H9 (cell line): ENCODE results near the gene EPOP. TPM values are rescaled to one million over a fixed set of nuclear protein-coding genes. Genes with fewer than 3 reads are reported as not detected.

Experiments
- DNase-seq: peaks from one replicate; pipeline ENCODE4 v3.0.0-alpha.2; 2017
- H2AFZ ChIP-seq: one replicate; pipeline ENCODE4 v1.6.1; 2013; ENCODE audit warnings: mild to moderate bottlenecking, low read length, control low read depth, moderate library complexity
- H2AK5ac ChIP-seq: 2 replicates; pipeline ENCODE4 v1.6.1; 2013; ENCODE audit warnings: low read length, control low read depth, mixed read lengths; ENCODE audit not compliant: insufficient read length
- H2BK120ac ChIP-seq: one replicate; pipeline ENCODE4 v1.6.1; 2013; ENCODE audit warnings: low read depth, mild to moderate bottlenecking, low read length, control low read depth, inconsistent platforms; ENCODE audit not compliant: poor library complexity, severe bottlenecking
- H2BK12ac ChIP-seq: 2 replicates; pipeline ENCODE4 v1.6.1; 2013; ENCODE audit warnings: low read length, control low read depth, mixed read lengths, low read depth; ENCODE audit not compliant: insufficient read length
- H2BK15ac ChIP-seq: 2 replicates; pipeline ENCODE4 v1.6.1; 2013; ENCODE audit warnings: low read depth, low read length, control low read depth
- H2BK20ac ChIP-seq: one replicate; pipeline ENCODE4 v1.6.1; 2013; ENCODE audit warnings: low read depth, mild to moderate bottlenecking, low read length, control low read depth, inconsistent platforms; ENCODE audit not compliant: poor library complexity, severe bottlenecking
- H2BK5ac ChIP-seq: 2 replicates; pipeline ENCODE4 v1.6.1; 2013; ENCODE audit warnings: low read length, control low read depth, mixed read lengths; ENCODE audit not compliant: insufficient read length
- H3K14ac ChIP-seq: 2 replicates; pipeline ENCODE4 v1.6.1; 2013; ENCODE audit warnings: low read length, control low read depth; ENCODE audit not compliant: insufficient read depth
- H3K18ac ChIP-seq: 2 replicates; pipeline ENCODE4 v1.6.1; 2013; ENCODE audit warnings: low read depth, mild to moderate bottlenecking, mixed read lengths, low read length, control low read depth; ENCODE audit not compliant: insufficient read length
- H3K23ac ChIP-seq: 2 replicates; pipeline ENCODE4 v1.6.1; 2013; ENCODE audit warnings: low read length, control low read depth, mixed read lengths, low read depth; ENCODE audit not compliant: insufficient read length
- H3K23me2 ChIP-seq: 2 replicates; pipeline ENCODE4 v1.6.1; 2013; ENCODE audit warnings: low read depth, mild to moderate bottlenecking, mixed read lengths, low read length, control low read depth; ENCODE audit not compliant: insufficient read length, poor library complexity, severe bottlenecking
- H3K27ac ChIP-seq: 2 replicates; pipeline ENCODE4 v1.5.1; 2013; ENCODE audit warnings: low read length, control low read depth, mixed read lengths, low read depth; ENCODE audit not compliant: insufficient read length
- H3K27me3 ChIP-seq: 2 replicates; pipeline ENCODE4 v1.6.1; 2013; ENCODE audit warnings: low read length, control low read depth, inconsistent platforms; ENCODE audit not compliant: insufficient read depth
- H3K4ac ChIP-seq: 2 replicates; pipeline ENCODE4 v1.6.1; 2013; ENCODE audit warnings: low read depth, mild to moderate bottlenecking, control low read depth, inconsistent platforms, low read length, moderate library complexity
- H3K4me1 ChIP-seq: 2 replicates; pipeline ENCODE4 v1.6.1; 2013; ENCODE audit warnings: low read length, control low read depth, inconsistent platforms; ENCODE audit not compliant: insufficient read depth
- H3K4me2 ChIP-seq: 2 replicates; pipeline ENCODE4 v1.6.1; 2013; ENCODE audit warnings: low read length, control low read depth, mixed read lengths; ENCODE audit not compliant: insufficient read length, insufficient read depth
- H3K56ac ChIP-seq: 2 replicates; pipeline ENCODE4 v1.6.1; 2013; ENCODE audit warnings: low read depth, mild to moderate bottlenecking, mixed read lengths, low read length, control low read depth; ENCODE audit not compliant: insufficient read length
- H3K79me1 ChIP-seq: 2 replicates; pipeline ENCODE4 v1.6.1; 2013; ENCODE audit warnings: low read depth, mild to moderate bottlenecking, moderate library complexity, low read length, control low read depth, inconsistent platforms; ENCODE audit not compliant: insufficient read depth, poor library complexity, severe bottlenecking
- H3K79me2 ChIP-seq: 2 replicates; pipeline ENCODE4 v1.6.1; 2013; ENCODE audit warnings: low read length, control low read depth, inconsistent platforms; ENCODE audit not compliant: insufficient read depth
- H3K9ac ChIP-seq: 2 replicates; pipeline ENCODE4 v1.6.1; 2013; ENCODE audit warnings: low read length, control low read depth, mixed read lengths; ENCODE audit not compliant: insufficient read length; ENCODE audit errors: extremely low read depth
- H3K9me3 ChIP-seq: one replicate; pipeline ENCODE4 v1.6.1; 2013; ENCODE audit warnings: low read depth, low read length, inconsistent platforms; ENCODE audit not compliant: control insufficient read depth
- H3T11ph ChIP-seq: one replicate; pipeline ENCODE4 v1.6.1; 2013; ENCODE audit warnings: mild to moderate bottlenecking, low read length, control low read depth, inconsistent platforms
- H4K20me1 ChIP-seq: one replicate; pipeline ENCODE4 v1.6.1; 2013; ENCODE audit not compliant: control insufficient read depth, insufficient read length, insufficient read depth
- H4K5ac ChIP-seq: 2 replicates; pipeline ENCODE4 v1.6.1; 2013; ENCODE audit warnings: low read depth, mild to moderate bottlenecking, mixed read lengths, low read length, control low read depth; ENCODE audit not compliant: insufficient read length
- H4K8ac ChIP-seq: replicated peaks from 2 replicates; pipeline ENCODE4 v1.6.1; 2013; ENCODE audit warnings: low read length, control low read depth, mixed read lengths, low read depth; ENCODE audit not compliant: insufficient read length
- H4K91ac ChIP-seq: 2 replicates; pipeline ENCODE4 v1.6.1; 2013; ENCODE audit warnings: low read depth, mild to moderate bottlenecking, moderate library complexity, mixed read lengths, low read length, control low read depth; ENCODE audit not compliant: insufficient read length
- H3K27ac Mint-ChIP-seq, 3 experiments: 2 replicates in 2 of 3; 3 replicates in 1 of 3; pipeline ENCODE4 v1.8.0; 2020 to 2021; ENCODE audit warnings: mixed read lengths in 3 of 3, mild to moderate bottlenecking in 1 of 3, moderate library complexity in 1 of 3
- H3K27me3 Mint-ChIP-seq: 2 replicates; pipeline ENCODE4 v1.8.0; 2021; ENCODE audit warnings: low read depth, mild to moderate bottlenecking, moderate library complexity, mixed read lengths
- H3K36me3 Mint-ChIP-seq, 3 experiments: 2 replicates in 2 of 3; 3 replicates in 1 of 3; pipeline ENCODE4 v1.8.0; 2020 to 2021; ENCODE audit warnings: low read depth in 3 of 3, mixed read lengths in 3 of 3; ENCODE audit not compliant: insufficient read depth in 1 of 3
- H3K4me1 Mint-ChIP-seq, 2 experiments: 2 replicates each; pipeline ENCODE4 v1.8.0; 2020; ENCODE audit warnings: mixed read lengths in 2 of 2
- H3K4me3 Mint-ChIP-seq, 2 experiments: 2 replicates in 1 of 2; 3 replicates in 1 of 2; pipeline ENCODE4 v1.8.0; 2020 to 2021; ENCODE audit warnings: mild to moderate bottlenecking in 2 of 2, mixed read lengths in 2 of 2, moderate library complexity in 1 of 2
- H3K9me3 Mint-ChIP-seq, 2 experiments: 2 replicates in 1 of 2; 3 replicates in 1 of 2; pipeline ENCODE4 v1.8.0; 2020; ENCODE audit warnings: mild to moderate bottlenecking in 2 of 2, mixed read lengths in 2 of 2, moderate library complexity in 1 of 2
- CTCF ChIP-seq: fragments of 200-600 bp; sonication (generic); conservative IDR thresholded peaks from 3 replicates; pipeline ENCODE4 v1.8.0; 2021; ENCODE audit warnings: antibody characterized with exemption, mild to moderate bottlenecking
- WGBS: extraction: QIAGEN DNeasy Blood & Tissue Kit; methylation state at CpG from one replicate; pipeline ENCODE4 v1.1.7; 2013; ENCODE audit warnings: missing lambda C conversion rate, low lambda C conversion rate, mixed read lengths; ENCODE audit not compliant: insufficient read length; ENCODE audit errors: extremely low coverage; 5-methylcytosine and 5-hydroxymethylcytosine counted together
- total RNA-seq: library from RNA; stranded (reverse); gene quantifications from 2 replicates; pipeline ENCODE4 v1.2.1, GENCODE V29; 2021

EPOP gene
- total RNA-seq, 1 experiment from 2014 or later, result 5.9 TPM

GRCh38 chr17:38716368-38717005, 41.7 kb upstream of the EPOP start:
- no peak overlapping the region for H4K91ac ChIP-seq
- H3K27ac ChIP-seq, result no peak overlapping the region
- H4K8ac ChIP-seq, result no peak overlapping the region
- Mint-ChIP-seq H3K36me3 (peaks cover 8 to 17% (median 14%) of the 10 kb centered on the region in 3 experiments; a peak in 6 of 7 replicates), H3K9me3 (no peaks in the 10 kb centered on the region), H3K4me3 (no peak overlapping the region), H3K27ac (no peak overlapping the region), H3K27me3 (peaks cover 42% of the 10 kb centered on the region), H3K4me1 (peaks cover 34 to 65% of the 10 kb centered on the region in 2 experiments)
- H2BK5ac ChIP-seq, result no peak overlapping the region
- no peak overlapping the region for H2BK120ac ChIP-seq
- H3K9me3 ChIP-seq, result no peaks in the 10 kb centered on the region
- no peak overlapping the region for H4K5ac ChIP-seq
- no peak overlapping the region for H3T11ph ChIP-seq
- peaks cover 3% of the 10 kb centered on the region; the same call in 1 of the 2 replicates for H3K4me1 ChIP-seq
- WGBS, result no CpG with 5 or more reads among the region's 18 CpGs
- no peak overlapping the region for H2AK5ac ChIP-seq
- no peak overlapping the region for H3K56ac ChIP-seq
- H3K23me2 ChIP-seq, result peaks cover 3% of the 10 kb centered on the region
- no peaks in the 10 kb centered on the region for H3K79me1 ChIP-seq
- DNase-seq, result no peak
- H3K79me2 ChIP-seq, result no peaks in the 10 kb centered on the region
- no peak overlapping the region for H2BK12ac ChIP-seq
- no peak overlapping the region for H3K9ac ChIP-seq
- H3K4ac ChIP-seq, result no peak overlapping the region
- no peak overlapping the region for H3K18ac ChIP-seq
- H3K4me2 ChIP-seq, result no peak overlapping the region
- H2BK15ac ChIP-seq, result no peak overlapping the region
- no peak for TF ChIP-seq CTCF
- H3K23ac ChIP-seq, result no peak overlapping the region
- no peak overlapping the region for H3K14ac ChIP-seq
- peaks cover 2% of the 10 kb centered on the region for H4K20me1 ChIP-seq
- peaks cover 5% of the 10 kb centered on the region; the same call in 1 of the 2 replicates for H3K27me3 ChIP-seq
- H2AFZ ChIP-seq, result no peak overlapping the region
- no peak overlapping the region for H2BK20ac ChIP-seq
